Activated naive CD8-positive, alpha-beta T cell treated with anti-CD3 and anti-CD28 coated beads, Interleukin-2, amount 10 ng/mL, durations not matched to agents 7 days and 5 days (primary cell): ENCODE results near the gene OSBPL3. TPM values are rescaled to one million over a fixed set of nuclear protein-coding genes. Genes with fewer than 3 reads are reported as not detected.

Source experiments
- ATAC-seq: fragments of 150-1000 bp; cut with Tn5 transposase; one replicate; pipeline ENCODE4 v1.10.0; 2021; ENCODE audit warnings: low read depth, moderate library complexity
- POLR2A ChIA-PET: fragments of 350-600 bp; sonication (Branson Sonifier 250); formaldehyde crosslinking; loops from one replicate; lab custom pipeline; 2021; ENCODE audit warnings: antibody characterized with exemption; lab: Charles Lee
- DNase-seq: peaks from one replicate; pipeline ENCODE4 v3.0.0; 2021
- H3K27ac Mint-ChIP-seq: one replicate; pipeline ENCODE4 v1.8.0; 2022; ENCODE audit warnings: mild to moderate bottlenecking, mixed read lengths
- H3K27me3 Mint-ChIP-seq: one replicate; pipeline ENCODE4 v1.8.0; 2022; ENCODE audit warnings: mild to moderate bottlenecking, moderate library complexity, mixed read lengths
- H3K36me3 Mint-ChIP-seq: one replicate; pipeline ENCODE4 v1.8.0; 2021; ENCODE audit warnings: mild to moderate bottlenecking, mixed read lengths
- H3K4me1 Mint-ChIP-seq: one replicate; pipeline ENCODE4 v1.8.0; 2021; ENCODE audit warnings: mixed read lengths
- H3K4me3 Mint-ChIP-seq: one replicate; pipeline ENCODE4 v1.8.0; 2022; ENCODE audit warnings: mild to moderate bottlenecking, moderate library complexity, mixed read lengths
- H3K9me3 Mint-ChIP-seq: one replicate; pipeline ENCODE4 v1.8.0; 2021; ENCODE audit warnings: mixed read lengths
- total RNA-seq, 2 experiments: library from RNA; stranded (reverse); gene quantifications; one replicate each; pipeline ENCODE4 v1.2.3, GENCODE V29; 2021

The OSBPL3 gene
- total RNA-seq, 2 experiments from 2014 or later, result 47.8 to 60.1 TPM

DNA sequence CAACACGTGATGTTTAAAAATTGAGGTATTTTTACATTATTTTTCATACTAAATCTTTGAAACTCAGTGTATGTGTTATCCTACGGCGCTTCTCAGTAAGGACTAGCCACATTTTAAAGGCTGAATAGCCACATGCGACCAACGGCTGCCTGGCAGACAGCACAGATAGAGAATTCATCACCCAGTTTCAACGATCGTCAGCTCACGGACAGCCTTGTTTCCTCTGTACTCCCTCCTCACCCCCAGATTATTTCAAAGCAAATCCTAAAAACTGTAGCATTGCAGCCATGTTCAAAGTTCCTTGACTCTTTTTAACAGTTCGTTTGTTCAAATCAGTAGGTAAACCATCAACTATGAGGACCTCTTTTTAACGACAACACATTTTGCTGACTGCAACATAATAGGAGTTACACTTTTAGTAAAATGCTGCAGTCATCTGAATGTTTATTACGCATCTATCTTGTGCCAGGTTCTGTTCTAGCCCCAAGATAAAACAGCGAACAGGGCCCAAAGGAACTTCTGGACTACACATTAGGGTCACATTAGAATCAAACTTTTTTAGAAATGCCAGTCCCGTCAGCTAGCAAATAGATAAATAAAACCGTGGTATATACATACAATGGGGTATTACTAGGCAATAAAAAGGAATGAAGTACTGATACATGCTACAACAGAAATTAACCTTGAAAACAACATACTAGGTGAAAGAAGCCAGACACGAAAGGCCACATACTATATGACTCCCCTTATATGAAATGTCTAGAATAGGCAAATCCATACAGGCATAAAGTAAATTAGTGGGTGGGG lies 5.7 kb downstream of the OSBPL3 start:
- no peak for ATAC-seq
- H3K4me3 Mint-ChIP-seq, result no peak overlapping the region
- DNase-seq, result no peak
- H3K27me3 Mint-ChIP-seq, result no peaks in the 10 kb centered on the region
- POLR2A ChIA-PET, result no interaction called here
- no peaks in the 10 kb centered on the region for H3K9me3 Mint-ChIP-seq
- H3K4me1 Mint-ChIP-seq, result peaks cover 65% of the 10 kb centered on the region
- no peak overlapping the region for H3K27ac Mint-ChIP-seq
- peaks cover 23% of the 10 kb centered on the region for H3K36me3 Mint-ChIP-seq

- no peak for ATAC-seq
- peaks cover 58% of the 10 kb centered on the region for H3K4me1 Mint-ChIP-seq
- no peaks in the 10 kb centered on the region for H3K9me3 Mint-ChIP-seq
- POLR2A ChIA-PET, result no interaction called here
- H3K36me3 Mint-ChIP-seq, result peaks cover 19% of the 10 kb centered on the region
- H3K4me3 Mint-ChIP-seq, result no peak overlapping the region
- DNase-seq, result no peak
- H3K27ac Mint-ChIP-seq, result no peak overlapping the region
- H3K27me3 Mint-ChIP-seq, result no peaks in the 10 kb centered on the region
These were observed 7.0 kb downstream of the OSBPL3 start for GRCh38 chr7:24972991-24973390.

DNA sequence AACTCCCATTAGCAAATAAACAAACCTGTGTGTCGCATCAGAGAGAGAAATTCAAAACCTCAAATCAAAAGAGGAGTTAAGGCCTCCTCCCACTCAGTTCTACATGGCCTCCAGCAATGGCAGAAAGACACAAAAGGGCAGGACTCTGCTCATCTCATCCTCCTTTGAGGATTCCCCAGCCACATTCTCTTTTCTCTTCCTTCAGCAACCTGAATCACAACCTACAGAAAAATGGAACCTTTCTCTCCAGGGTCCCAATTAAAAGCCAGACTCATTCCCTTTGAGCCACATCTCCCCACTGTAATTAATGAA lies 7.9 kb downstream of the OSBPL3 start:
- Mint-ChIP-seq H3K4me1 (peaks cover 63% of the 10 kb centered on the region), H3K27ac (no peak overlapping the region), H3K36me3 (peaks cover 17% of the 10 kb centered on the region), H3K27me3 (no peaks in the 10 kb centered on the region), H3K9me3 (no peaks in the 10 kb centered on the region), H3K4me3 (no peak overlapping the region)
- ATAC-seq (no peak), DNase-seq (no peak)
- POLR2A ChIA-PET, result no interaction called here

DNA sequence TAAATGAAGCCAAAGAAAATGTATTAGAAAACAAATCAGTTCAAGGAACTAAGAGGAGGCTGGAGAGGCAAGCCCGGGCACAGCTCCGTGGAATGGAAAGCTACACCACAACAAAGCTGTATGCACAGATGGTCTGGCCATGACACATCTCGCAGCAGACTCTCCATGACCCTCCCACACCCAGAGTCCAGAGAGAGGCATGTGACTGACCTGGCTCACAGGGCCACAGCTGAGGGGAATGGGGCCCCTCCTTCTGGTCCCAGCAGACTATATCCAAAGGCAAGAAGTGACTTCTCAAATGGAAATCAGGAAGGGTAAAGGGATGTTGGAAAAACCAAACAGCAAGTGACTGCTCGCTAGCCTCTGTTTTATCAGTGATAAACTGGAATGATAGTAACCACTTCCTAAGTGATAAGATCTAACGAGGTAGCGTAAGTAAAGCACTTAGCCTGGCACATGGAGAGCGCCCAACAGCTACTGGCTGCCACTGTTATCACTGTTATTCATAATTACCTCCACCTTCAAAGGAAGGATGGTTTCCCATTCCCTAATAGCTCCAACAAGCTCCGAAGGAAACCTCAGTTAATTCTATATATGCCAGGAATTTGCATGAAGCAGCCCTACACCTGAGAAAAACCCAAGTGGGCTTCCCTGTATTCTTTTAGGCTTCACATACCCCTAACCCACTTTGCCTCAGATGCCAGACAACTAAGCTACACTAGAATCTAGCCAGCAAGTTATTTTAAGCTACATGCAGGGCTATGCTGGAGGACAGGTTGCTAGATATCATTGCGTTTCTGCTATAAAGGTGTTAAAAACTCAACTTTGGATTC lies 8.4 kb downstream of the OSBPL3 start:
- POLR2A ChIA-PET, result no interaction called here
- Mint-ChIP-seq H3K4me3 (peak overlapping the region; percentile 6), H3K4me1 (peaks cover 62% of the 10 kb centered on the region), H3K27ac (no peak overlapping the region), H3K9me3 (no peaks in the 10 kb centered on the region), H3K36me3 (peaks cover 13% of the 10 kb centered on the region), H3K27me3 (no peaks in the 10 kb centered on the region)
- no peak for DNase-seq
- no peak for ATAC-seq

- Mint-ChIP-seq H3K4me1 (peaks cover 62% of the 10 kb centered on the region), H3K9me3 (no peaks in the 10 kb centered on the region), H3K27me3 (no peaks in the 10 kb centered on the region), H3K4me3 (no peak overlapping the region), H3K27ac (no peak overlapping the region), H3K36me3 (peaks cover 13% of the 10 kb centered on the region)
- no peak for DNase-seq
- ATAC-seq, result no peak
- POLR2A ChIA-PET, result interaction anchor here (0.6 kb wide), 1 partner anchor 61 kb away, joined by 3 read pairs; no protein-coding TSS in a partner anchor
These were observed 9.3 kb downstream of the OSBPL3 start for GRCh38 chr7:24970676-24971075.

- POLR2A ChIA-PET, result interaction anchor here (2.8 kb wide), 1 partner anchor 11 kb away, joined by 17 read pairs; no protein-coding TSS in a partner anchor
- no peak overlapping the region for H3K27ac Mint-ChIP-seq
These were observed 11.8 kb downstream of the OSBPL3 start for GRCh38 chr7:24968165-24968564.

DNA sequence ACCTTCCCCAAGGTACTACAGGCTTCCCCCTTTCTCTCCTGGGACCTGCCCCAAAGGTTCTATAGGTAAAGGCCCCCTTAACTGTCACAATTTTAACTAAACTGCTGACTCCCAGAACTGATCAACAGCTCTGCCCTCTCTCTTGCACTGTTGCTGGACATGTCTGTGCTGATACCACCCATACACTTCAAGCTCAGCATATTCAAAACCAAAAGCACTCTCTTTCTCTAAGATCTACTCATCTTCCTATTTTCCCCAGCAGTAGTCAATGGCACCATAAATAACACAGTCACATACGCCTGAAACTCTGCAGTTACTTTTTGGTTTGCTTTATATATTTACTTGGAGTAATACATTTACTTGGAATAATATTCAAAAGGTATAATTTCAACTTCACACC lies 12.3 kb downstream of the OSBPL3 start:
- no peak for DNase-seq
- H3K27ac Mint-ChIP-seq, result no peak overlapping the region

More at GRCh38 chr7:24968165-24968564, 11.8 kb downstream of the OSBPL3 start:
- H3K27me3 Mint-ChIP-seq, result no peaks in the 10 kb centered on the region
- H3K9me3 Mint-ChIP-seq, result no peaks in the 10 kb centered on the region
- peaks cover 12% of the 10 kb centered on the region for H3K36me3 Mint-ChIP-seq
- H3K4me3 Mint-ChIP-seq, result no peak overlapping the region
- peaks cover 62% of the 10 kb centered on the region for H3K4me1 Mint-ChIP-seq
- ATAC-seq, result no peak
- DNase-seq, result no peak

DNA sequence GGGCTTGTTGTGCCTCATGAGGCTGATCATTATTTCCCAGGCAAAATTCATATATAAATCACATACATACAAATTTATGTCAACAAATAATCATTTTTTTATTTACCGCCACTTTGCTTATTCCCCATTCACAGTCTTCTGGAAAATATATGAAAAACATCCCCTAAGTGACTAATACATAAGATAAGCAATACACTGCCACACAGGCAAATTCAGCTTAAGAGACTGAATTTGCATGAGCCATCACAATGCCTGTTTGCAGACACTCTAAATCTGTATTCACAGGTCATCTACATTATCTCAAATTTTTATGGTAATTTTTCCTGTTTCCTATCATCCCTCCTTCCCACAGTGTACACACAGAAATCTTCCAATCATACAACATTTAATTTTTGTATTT lies 13.2 kb downstream of the OSBPL3 start:
- no peaks in the 10 kb centered on the region for H3K27me3 Mint-ChIP-seq
- H3K36me3 Mint-ChIP-seq, result peaks cover 10% of the 10 kb centered on the region
- no peak for DNase-seq
- H3K9me3 Mint-ChIP-seq, result no peaks in the 10 kb centered on the region
- no peak overlapping the region for H3K4me3 Mint-ChIP-seq
- POLR2A ChIA-PET, result interaction anchor here (2.8 kb wide), 1 partner anchor 12 kb away, joined by 17 read pairs; no protein-coding TSS in a partner anchor
- H3K27ac Mint-ChIP-seq, result peak overlapping the region; percentile 46
- ATAC-seq, result no peak
- H3K4me1 Mint-ChIP-seq, result peaks cover 59% of the 10 kb centered on the region

More for the DNA sequence above, 12.3 kb downstream of the OSBPL3 start:
- Mint-ChIP-seq H3K4me1 (peaks cover 62% of the 10 kb centered on the region), H3K4me3 (no peak overlapping the region), H3K27me3 (no peaks in the 10 kb centered on the region), H3K36me3 (peaks cover 12% of the 10 kb centered on the region), H3K9me3 (no peaks in the 10 kb centered on the region)
- no peak for ATAC-seq
- POLR2A ChIA-PET, result interaction anchor here (2.8 kb wide), 1 partner anchor 12 kb away, joined by 17 read pairs; no protein-coding TSS in a partner anchor

GRCh38 chr7:24965831-24966708 lies 13.9 kb downstream of the OSBPL3 start:
- peaks cover 52% of the 10 kb centered on the region for H3K4me1 Mint-ChIP-seq

GRCh38 chr7:24964191-24964590 lies 15.8 kb downstream of the OSBPL3 start:
- H3K27me3 Mint-ChIP-seq, result no peaks in the 10 kb centered on the region
- H3K27ac Mint-ChIP-seq, result peak overlapping the region; percentile 42
- peaks cover 54% of the 10 kb centered on the region for H3K4me1 Mint-ChIP-seq
- H3K9me3 Mint-ChIP-seq, result peaks cover 2% of the 10 kb centered on the region
- POLR2A ChIA-PET, result interaction anchor here (0.8 kb wide), 1 partner anchor 40 kb away, joined by 3 read pairs; no protein-coding TSS in a partner anchor
- H3K36me3 Mint-ChIP-seq, result peaks cover 21% of the 10 kb centered on the region
- no peak overlapping the region for H3K4me3 Mint-ChIP-seq
- no peak for DNase-seq
- ATAC-seq, result no peak

More at GRCh38 chr7:24965831-24966708, 13.9 kb downstream of the OSBPL3 start:
- Mint-ChIP-seq H3K9me3 (no peaks in the 10 kb centered on the region), H3K36me3 (peaks cover 12% of the 10 kb centered on the region), H3K27ac (peak overlapping the region; percentile 36), H3K27me3 (no peaks in the 10 kb centered on the region), H3K4me3 (peak overlapping the region; percentile 48)
- peak; percentile 44 for DNase-seq
- peak; percentile 87 for ATAC-seq
- POLR2A ChIA-PET, result interaction anchor here (1.8 to 2.8 kb wide), 2 partner anchors 11 to 13 kb away, joined by 8 to 17 read pairs; no protein-coding TSS in a partner anchor

GRCh38 chr7:24963218-24963617 lies 16.8 kb downstream of the OSBPL3 start:
- Mint-ChIP-seq H3K9me3 (peaks cover 2% of the 10 kb centered on the region), H3K4me3 (no peak overlapping the region), H3K36me3 (peaks cover 31% of the 10 kb centered on the region), H3K4me1 (peaks cover 62% of the 10 kb centered on the region), H3K27ac (no peak overlapping the region), H3K27me3 (no peaks in the 10 kb centered on the region)
- DNase-seq (no peak), ATAC-seq (no peak)
- POLR2A ChIA-PET, result interaction anchor here (1.2 kb wide), 1 partner anchor 16 kb away, joined by 5 read pairs; no protein-coding TSS in a partner anchor

GRCh38 chr7:24962418-24962962 lies 17.5 kb downstream of the OSBPL3 start:
- Mint-ChIP-seq H3K4me3 (no peak overlapping the region), H3K27me3 (no peaks in the 10 kb centered on the region), H3K9me3 (peaks cover 2% of the 10 kb centered on the region), H3K36me3 (peaks cover 32% of the 10 kb centered on the region), H3K27ac (no peak overlapping the region), H3K4me1 (peaks cover 57% of the 10 kb centered on the region)
- ATAC-seq, result no peak
- DNase-seq, result no peak
- POLR2A ChIA-PET, result interaction anchor here (1.2 kb wide), 1 partner anchor 16 kb away, joined by 5 read pairs; no protein-coding TSS in a partner anchor
